Ovary (tissue), 3 donors: ENCODE data around the gene GAL3ST2.

Experiments used
- CTCF ChIP-seq, 3 donors: fragments of 450-650 bp in 2 of 3; fragments of 200-600 bp in 1 of 3; IDR thresholded peaks; one replicate each; pipeline versions ENCODE4 v1.5.1 to v1.8.0; 2016 to 2022; ENCODE audit warnings: antibody characterized with exemption in 3 of 3, mild to moderate bottlenecking in 1 of 3
- EP300 ChIP-seq: sonication (generic); formaldehyde crosslinking; IDR thresholded peaks from one replicate; pipeline ENCODE4 v1.6.1; 2017; ENCODE audit warnings: antibody characterized with exemption
- donor health status: DM: no; HTN: no; CAD: no.

GRCh38 chr2:241848761-241849615, 72.4 kb downstream of the GAL3ST2 start:
- TF ChIP-seq EP300, result no peak
- TF ChIP-seq CTCF (IDR thresholded peaks at IDR 0.05), result no peak
